Tibial nerve (tissue), 3 donors: Measurements from ENCODE around the gene TIPIN.

ENCODE experiments used
- POLR2A ChIP-seq, 2 donors: fragments of 450-650 bp; IDR thresholded peaks; one replicate each; pipeline ENCODE4 v1.6.1; 2017; ENCODE audit warnings: antibody characterized with exemption in 2 of 2, mild to moderate bottlenecking in 2 of 2, moderate library complexity in 2 of 2
- TF ChIP-seq, protein P1 (sequence below), 5 experiments: fragments of 200-600 bp in 3 of 5; fragments of 450-650 bp in 2 of 5; sonication (generic) in 3 of 5; IDR thresholded peaks; one replicate each; pipeline ENCODE4 v1.5.1; 2016 to 2019; ENCODE audit warnings: antibody characterized with exemption in 5 of 5, mild to moderate bottlenecking in 3 of 5, moderate library complexity in 2 of 5

DNA sequence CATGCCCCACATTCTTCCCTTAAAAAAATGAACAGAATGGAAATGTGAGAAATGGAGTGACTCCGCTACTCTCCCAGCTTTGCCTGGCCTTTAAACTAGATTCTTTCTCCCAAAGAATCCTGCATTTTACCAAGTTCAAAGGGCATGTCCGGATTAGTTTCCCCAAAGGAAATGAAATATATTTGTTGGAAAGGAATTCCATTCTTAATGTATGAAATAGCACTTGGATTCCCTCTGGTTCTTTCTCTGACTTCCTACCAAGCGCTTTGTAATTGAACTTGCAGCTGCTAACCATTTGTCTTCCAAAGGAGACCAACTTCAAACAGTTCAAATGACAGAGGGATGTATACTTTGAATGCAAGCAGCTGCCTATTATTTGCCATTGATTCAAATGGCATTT lies 49.1 kb upstream of the TIPIN start:
- TF ChIP-seq, protein P1, sequence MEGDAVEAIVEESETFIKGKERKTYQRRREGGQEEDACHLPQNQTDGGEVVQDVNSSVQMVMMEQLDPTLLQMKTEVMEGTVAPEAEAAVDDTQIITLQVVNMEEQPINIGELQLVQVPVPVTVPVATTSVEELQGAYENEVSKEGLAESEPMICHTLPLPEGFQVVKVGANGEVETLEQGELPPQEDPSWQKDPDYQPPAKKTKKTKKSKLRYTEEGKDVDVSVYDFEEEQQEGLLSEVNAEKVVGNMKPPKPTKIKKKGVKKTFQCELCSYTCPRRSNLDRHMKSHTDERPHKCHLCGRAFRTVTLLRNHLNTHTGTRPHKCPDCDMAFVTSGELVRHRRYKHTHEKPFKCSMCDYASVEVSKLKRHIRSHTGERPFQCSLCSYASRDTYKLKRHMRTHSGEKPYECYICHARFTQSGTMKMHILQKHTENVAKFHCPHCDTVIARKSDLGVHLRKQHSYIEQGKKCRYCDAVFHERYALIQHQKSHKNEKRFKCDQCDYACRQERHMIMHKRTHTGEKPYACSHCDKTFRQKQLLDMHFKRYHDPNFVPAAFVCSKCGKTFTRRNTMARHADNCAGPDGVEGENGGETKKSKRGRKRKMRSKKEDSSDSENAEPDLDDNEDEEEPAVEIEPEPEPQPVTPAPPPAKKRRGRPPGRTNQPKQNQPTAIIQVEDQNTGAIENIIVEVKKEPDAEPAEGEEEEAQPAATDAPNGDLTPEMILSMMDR (IDR thresholded peaks at IDR 0.05), result no peak
- no peak for TF ChIP-seq POLR2A (IDR thresholded peaks at IDR 0.05)
